Right renal pelvis (tissue), 4 donors: ENCODE results near the gene METTL17. TPM values are rescaled to one million over a fixed set of nuclear protein-coding genes. Genes with fewer than 3 reads are reported as not detected.
"Not testable (repeated sequence)": the region's sequence is repeated elsewhere in the genome, so short reads cannot be mapped to it uniquely, and the experiment has no call there.

ENCODE experiments used
- DNase-seq, 4 donors: peaks; one replicate each; pipeline ENCODE4 v3.0.0-alpha.2; 2013; ENCODE audit warnings: low read depth in 4 of 4, low spot score in 3 of 4, missing footprints in 1 of 4
- polyA plus RNA-seq, 4 donors: library from polyadenylated mRNA; unstranded; fragments of 120-200 nt; gene quantifications; one replicate each; pipeline ENCODE4 v1.2.1, GENCODE V29; 2013; ENCODE audit not compliant: insufficient read length in 4 of 4

Gene METTL17
- polyA plus RNA-seq, 4 donors: 78.3 to 81.5 (median 80.5) TPM

GRCh38 chr14:21023817-21024584 is 34.2 kb downstream of the METTL17 start:
- DNase-seq: no peak

- peak; percentile 54 to 64 (median 60) for DNase-seq
Observed at GRCh38 chr14:21024585-21025370, 35.0 kb downstream of the METTL17 start, which contains the start of gene NDRG2. TSS of gene NDRG2 (minus strand) at chr14:21025061. CDS start at chr14:21023315, 1,746 bp downstream.

- peak in 2 of 4 donors; percentile 37 to 51 for DNase-seq
Observed at GRCh38 chr14:21025371-21026273, 35.8 kb downstream of the METTL17 start.

GRCh38 chr14:21026274-21026987 is 36.7 kb downstream of the METTL17 start:
- DNase-seq: no peak

GRCh38 chr14:21026988-21027315 is 37.2 kb downstream of the METTL17 start:
- DNase-seq: no peak

- DNase-seq: no peak
Observed at GRCh38 chr14:21029917-21030316, 40.1 kb downstream of the METTL17 start, which contains the start of gene TPPP2. TSS of gene TPPP2 (plus strand) at chr14:21030217. CDS start at chr14:21030582, 365 bp downstream.

- no peak for DNase-seq
Observed at GRCh38 chr14:21030531-21030930, 40.8 kb downstream of the METTL17 start.

GRCh38 chr14:21032326-21033132 is 42.7 kb downstream of the METTL17 start:
- no peak for DNase-seq

- no peak for DNase-seq
Observed at GRCh38 chr14:21033133-21033698, 43.4 kb downstream of the METTL17 start.

GRCh38 chr14:21034707-21035106 is 44.9 kb downstream of the METTL17 start, which contains the start of gene RNASE13:
TSS of gene RNASE13 (minus strand) at chr14:21034807. CDS start at chr14:21034288, 519 bp downstream.
- DNase-seq: no peak

- no peak for DNase-seq
Observed at GRCh38 chr14:21036751-21037150, 47.0 kb downstream of the METTL17 start.

- DNase-seq: no peak
Observed at GRCh38 chr14:21037156-21037555, 47.4 kb downstream of the METTL17 start.

GRCh38 chr14:21038441-21039422 is 49.0 kb downstream of the METTL17 start:
- no peak for DNase-seq

- peak in 3 of 4 donors; percentile 55 to 66 (median 65) for DNase-seq
Observed at GRCh38 chr14:21039585-21040369, 50.0 kb downstream of the METTL17 start.

- DNase-seq: no peak
Observed at GRCh38 chr14:21040370-21040925, 50.7 kb downstream of the METTL17 start.

GRCh38 chr14:21040941-21041340 is 51.2 kb downstream of the METTL17 start:
- DNase-seq: not testable (repeated sequence)
